Colonic mucosa (tissue), 4 donors: ENCODE measurements around the gene CHAD. TPM values are rescaled to one million over a fixed set of nuclear protein-coding genes. Genes with fewer than 3 reads are reported as not detected.
"Not testable (repeated sequence)": the region's sequence is repeated elsewhere in the genome, so short reads cannot be mapped to it uniquely, and the experiment has no call there.

Source experiments
- DNase-seq: peaks from one replicate; pipeline ENCODE4 v3.0.0-alpha.2; 2020
- H3K27ac ChIP-seq: fragments of 200-600 bp; one replicate; pipeline ENCODE4 v1.8.0; 2021
- H3K27me3 ChIP-seq: fragments of 200-600 bp; one replicate; pipeline ENCODE4 v1.8.0; 2021
- H3K36me3 ChIP-seq: fragments of 200-600 bp; one replicate; pipeline ENCODE4 v1.8.0; 2021
- H3K4me1 ChIP-seq: fragments of 200-600 bp; one replicate; pipeline ENCODE4 v1.8.0; 2021; ENCODE audit warnings: mild to moderate bottlenecking
- H3K4me3 ChIP-seq: fragments of 200-600 bp; one replicate; pipeline ENCODE4 v1.8.0; 2021
- H3K9ac ChIP-seq, 2 donors: one replicate each; pipeline ENCODE4 v1.7.0; 2013; ENCODE audit warnings: control low read depth in 2 of 2, low read depth in 2 of 2, low read length in 2 of 2
- H3K9me3 ChIP-seq: fragments of 200-600 bp; one replicate; pipeline ENCODE4 v1.8.0; 2021
- CTCF ChIP-seq: fragments of 200-600 bp; IDR thresholded peaks from one replicate; pipeline ENCODE4 v1.8.0; 2022; ENCODE audit warnings: antibody characterized with exemption, mild to moderate bottlenecking
- intact Hi-C: fragments of 100-400 bp; cut with DNase I; formaldehyde crosslinking; loops from one replicate; pipeline ENCODE4 v1.14.1; 2022
- total RNA-seq, 2 donors: library from RNA; stranded (reverse); fragmentation: NEBNext Ultra II Directional in 1 of 2; extraction: Animal tissue kit (Norgen Biotek cat#: 25700) in 1 of 2; gene quantifications; one replicate each; pipeline ENCODE4 v1.2.1, GENCODE V29; 2021
- donor health status: healthy.
- donor health status: DM: no; HTN: no; CAD: no.
- donor health status: DM: no; HTN: no; CAD: no.

The CHAD gene
- total RNA-seq, 2 donors from 2014 or later, result 1.8 to 3.6 TPM

GRCh38 chr17:50424246-50424995 is 44.3 kb downstream of the CHAD start:
- H3K27ac ChIP-seq, result no peak overlapping the region
- intact Hi-C loops, result no loop called here

GRCh38 chr17:50423553-50424159 is 45.0 kb downstream of the CHAD start:
- H3K4me3 ChIP-seq, result no peak overlapping the region
- no peak overlapping the region for H3K9ac ChIP-seq
- H3K9me3 ChIP-seq, result no peaks in the 10 kb centered on the region
- no peak for DNase-seq
- H3K27me3 ChIP-seq, result no peaks in the 10 kb centered on the region
- no peak for TF ChIP-seq CTCF
- H3K4me1 ChIP-seq, result peaks cover 22% of the 10 kb centered on the region
- no peak overlapping the region for H3K27ac ChIP-seq
- no peaks in the 10 kb centered on the region for H3K36me3 ChIP-seq
- intact Hi-C loops, result no loop called here

More at GRCh38 chr17:50424246-50424995, 44.3 kb downstream of the CHAD start:
- no peaks in the 10 kb centered on the region for H3K27me3 ChIP-seq
- peaks cover 22% of the 10 kb centered on the region for H3K4me1 ChIP-seq
- H3K9me3 ChIP-seq, result no peaks in the 10 kb centered on the region
- no peak for TF ChIP-seq CTCF
- H3K9ac ChIP-seq, result peak overlapping the region; percentile 4 to 64
- no peak for DNase-seq
- no peaks in the 10 kb centered on the region for H3K36me3 ChIP-seq
- H3K4me3 ChIP-seq, result no peak overlapping the region

- no peak for TF ChIP-seq CTCF
- Histone ChIP-seq H3K9me3 (no peaks in the 10 kb centered on the region), H3K4me3 (no peak overlapping the region), H3K36me3 (no peaks in the 10 kb centered on the region), H3K4me1 (peaks cover 17% of the 10 kb centered on the region), H3K27me3 (no peaks in the 10 kb centered on the region), H3K9ac (no peak overlapping the region), H3K27ac (no peak overlapping the region)
- intact Hi-C loops, result no loop called here
- no peak for DNase-seq
These were observed 45.9 kb downstream of the CHAD start for GRCh38 chr17:50422738-50423137.

- Histone ChIP-seq H3K27me3 (no peaks in the 10 kb centered on the region), H3K9me3 (no peaks in the 10 kb centered on the region), H3K36me3 (no peaks in the 10 kb centered on the region), H3K4me1 (peaks cover 11% of the 10 kb centered on the region), H3K9ac (peak overlapping the region; percentile 3 to 15), H3K4me3 (no peak overlapping the region), H3K27ac (peak overlapping the region; percentile 76)
- no peak for TF ChIP-seq CTCF
- intact Hi-C loops, result no loop called here
- no peak for DNase-seq
These were observed 47.2 kb downstream of the CHAD start for GRCh38 chr17:50421308-50422051.

GRCh38 chr17:50420419-50421112 is 48.1 kb downstream of the CHAD start:
- no peak for DNase-seq
- Histone ChIP-seq H3K4me1 (peaks cover 9% of the 10 kb centered on the region), H3K9me3 (no peaks in the 10 kb centered on the region), H3K27ac (peak overlapping the region; percentile 76), H3K27me3 (no peaks in the 10 kb centered on the region), H3K9ac (peak overlapping the region in 1 of 2 donors; percentile 15), H3K4me3 (no peak overlapping the region), H3K36me3 (no peaks in the 10 kb centered on the region)
- intact Hi-C loops, result no loop called here
- TF ChIP-seq CTCF, result no peak

GRCh38 chr17:50419577-50419976 is 49.1 kb downstream of the CHAD start:
- H3K27me3 ChIP-seq, H3K4me3 ChIP-seq, H3K9me3 ChIP-seq, DNase-seq, H3K4me1 ChIP-seq, H3K36me3 ChIP-seq, H3K9ac ChIP-seq, intact Hi-C loops, H3K27ac ChIP-seq: not testable (repeated sequence)
